ENCODE data around the gene P2RY12.

The P2RY12 gene

DNA sequence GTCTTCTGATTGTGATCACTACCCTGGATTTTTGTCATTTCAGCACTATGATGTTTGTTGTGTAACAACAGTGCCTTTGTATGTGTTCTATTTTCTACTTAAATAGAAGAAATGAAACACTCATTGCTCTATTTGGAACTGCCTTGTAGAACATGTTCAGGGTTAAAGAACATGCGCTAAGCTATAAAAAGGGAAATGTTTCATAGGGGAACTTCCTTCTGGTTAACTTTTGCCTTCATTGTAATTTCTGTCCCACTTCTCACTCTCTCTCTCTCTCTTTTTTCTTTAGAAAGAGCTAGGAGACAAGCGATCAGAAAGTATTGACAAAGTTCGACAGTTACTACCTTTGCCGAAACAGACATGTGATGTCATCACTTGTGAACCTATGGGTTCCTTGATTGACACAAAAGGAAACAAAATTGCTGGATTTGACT, at the start of gene P2RY12:
Gene P2RY12, minus strand, starts transcription at position 13 of the 434 bp plus-strand sequence. CDS start 45,908 bp downstream, outside the sequence.
- peak; percentile 6 for DNase-seq

DNA sequence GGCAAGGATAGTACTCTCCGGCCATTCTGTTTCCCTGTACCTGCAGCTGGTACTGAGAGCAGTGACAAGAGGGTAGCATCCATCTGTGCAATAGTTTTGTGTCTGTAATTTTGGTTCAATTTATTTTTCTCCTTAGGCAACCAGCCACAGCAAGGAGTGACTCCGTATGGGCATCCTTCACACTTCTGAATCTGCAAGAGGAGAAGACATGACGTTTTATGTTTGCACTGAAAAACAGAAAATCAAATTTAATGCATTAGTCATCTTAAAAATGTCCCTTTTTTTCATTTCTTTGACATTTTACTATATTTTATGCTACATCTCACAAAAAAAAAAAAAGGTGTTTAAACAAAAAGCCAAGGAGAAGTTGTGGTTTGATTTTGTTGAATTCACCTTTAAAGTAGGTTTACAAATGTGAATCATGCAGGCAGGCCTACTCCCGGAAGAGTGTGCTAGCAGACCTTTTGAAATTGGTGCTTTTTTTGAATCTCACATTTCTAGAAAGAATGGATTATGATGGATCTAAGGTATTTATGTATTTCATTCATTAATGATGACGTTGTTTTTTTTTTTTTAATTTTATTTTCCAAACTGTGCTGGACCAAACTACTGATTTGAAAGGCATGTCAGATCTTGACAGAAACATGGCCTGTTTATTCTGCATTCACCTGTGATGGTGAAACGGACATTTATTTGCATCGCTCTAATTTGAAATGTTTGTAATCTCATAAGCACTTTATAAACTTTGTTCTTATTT, 48.2 kb upstream of the P2RY12 start:
- no peak for DNase-seq

DNA sequence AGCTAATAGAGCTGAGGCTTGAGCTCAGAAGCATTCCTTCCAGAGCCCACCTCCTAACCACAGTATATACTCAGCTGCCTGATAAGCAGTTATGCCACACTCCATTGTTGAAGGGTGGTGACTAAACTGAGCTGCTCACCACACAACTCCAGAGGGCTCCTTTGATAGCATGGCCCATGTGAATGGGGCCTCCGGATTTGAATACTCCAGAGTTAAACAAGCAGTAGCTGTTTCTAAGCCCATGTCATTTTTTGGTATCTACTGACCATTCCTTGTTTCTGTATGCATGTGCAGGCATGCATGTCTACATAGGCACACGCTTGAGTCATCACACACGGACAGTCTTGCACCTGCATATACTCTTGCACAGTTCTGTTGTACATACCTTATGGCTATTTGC, 47.4 kb upstream of the P2RY12 start:
- DNase-seq, result peak; percentile 93

DNA sequence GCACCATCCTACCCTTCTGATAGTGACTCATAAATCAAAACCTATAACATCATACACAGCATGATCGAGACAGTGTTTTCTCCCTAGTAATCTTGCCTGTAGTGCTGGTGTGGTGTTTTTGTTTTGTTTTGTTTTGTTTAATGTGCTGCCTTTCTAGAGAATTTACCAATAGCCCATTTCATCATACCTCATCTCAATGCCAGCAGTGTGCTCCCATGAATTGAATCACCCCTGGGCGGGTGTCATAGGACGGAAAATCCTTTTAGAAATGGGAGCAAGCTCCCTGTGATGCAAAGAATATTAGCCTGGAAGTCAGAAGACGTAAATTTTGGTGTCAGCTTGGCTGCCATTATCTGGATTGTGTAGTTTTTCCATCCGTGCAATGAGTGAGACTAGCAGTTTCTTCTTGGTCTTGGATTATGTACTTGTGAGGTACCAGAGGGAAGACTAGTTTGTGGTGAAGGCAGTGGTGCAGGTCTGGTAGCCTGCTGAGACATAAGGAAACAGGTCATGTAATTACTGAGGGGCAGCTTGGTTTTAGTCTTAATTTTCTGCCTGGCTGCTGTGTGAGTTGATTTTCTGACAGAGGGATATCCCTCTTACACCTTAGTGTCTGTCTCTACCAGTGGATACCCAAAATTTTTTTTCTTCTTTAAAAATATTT, 46.4 kb upstream of the P2RY12 start:
- DNase-seq, result no peak

DNA sequence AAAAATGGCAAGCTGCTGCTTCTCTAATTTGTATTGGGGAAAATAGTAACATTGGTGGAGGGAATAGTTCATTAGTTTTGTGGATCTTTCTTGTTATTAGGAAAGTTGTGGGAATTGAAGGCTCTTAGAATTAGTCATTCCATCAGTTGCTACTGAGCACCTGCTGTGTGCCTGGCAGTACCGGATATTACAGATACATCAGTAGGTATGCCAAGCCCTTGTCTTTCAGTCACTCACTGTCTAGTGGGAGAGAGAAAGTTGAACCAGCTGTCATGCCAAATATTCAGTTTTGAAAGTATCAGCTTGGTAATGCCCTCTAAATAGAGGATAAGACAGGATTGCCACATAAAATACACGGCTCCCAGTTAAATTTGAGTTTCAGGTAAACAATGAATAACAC, 43.8 kb upstream of the P2RY12 start:
- no peak for DNase-seq

DNA sequence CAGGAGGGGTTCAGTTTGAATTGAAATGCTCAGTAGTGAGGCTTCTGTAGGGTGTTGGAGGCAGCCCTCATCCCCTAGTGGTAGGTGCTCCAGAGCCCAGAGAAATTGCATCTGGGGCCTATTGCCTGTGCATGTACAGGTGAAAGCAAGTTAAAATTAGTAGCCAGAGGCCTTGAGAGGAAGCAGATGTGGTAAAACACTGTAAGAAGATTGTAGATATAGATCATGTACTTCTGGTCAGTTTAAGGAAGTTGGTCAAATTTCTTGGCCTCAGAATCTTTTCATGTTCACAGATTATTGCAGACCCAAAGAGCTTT, 41.7 kb upstream of the P2RY12 start:
- DNase-seq, result peak; percentile 49

DNA sequence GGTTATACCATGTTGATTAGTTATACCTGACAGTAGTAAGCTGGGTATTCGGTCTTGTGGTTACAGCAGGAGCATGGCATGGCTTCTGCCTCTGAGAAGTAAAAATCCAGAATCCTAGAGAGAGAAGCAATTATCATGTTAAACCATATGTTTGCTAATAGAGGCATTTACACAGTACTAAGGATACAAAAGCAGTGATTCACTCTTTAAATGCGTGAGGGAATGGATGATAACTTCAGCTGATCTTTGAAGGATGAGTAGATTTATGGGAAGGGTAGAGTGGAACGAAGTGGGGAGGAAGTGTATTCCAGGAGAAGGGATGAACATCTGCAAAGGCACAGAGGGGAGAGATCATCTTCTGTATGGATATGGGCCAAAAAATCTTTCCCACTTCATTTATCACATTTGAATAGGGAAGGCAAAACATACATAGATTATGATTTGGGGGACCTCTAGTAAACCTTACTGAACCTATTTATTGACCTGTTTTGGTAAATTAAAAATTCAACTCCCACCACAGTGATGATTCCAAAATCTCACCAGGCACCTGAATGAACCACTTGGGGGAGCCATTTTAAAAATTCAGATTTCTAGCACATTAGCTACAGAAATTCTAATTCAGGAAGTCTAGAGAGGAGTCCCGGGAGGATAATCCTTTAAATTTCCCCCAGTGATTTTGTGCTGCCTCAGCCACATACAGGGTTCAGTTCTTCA, 41.2 kb upstream of the P2RY12 start:
- DNase-seq, result peak; percentile 26

DNA sequence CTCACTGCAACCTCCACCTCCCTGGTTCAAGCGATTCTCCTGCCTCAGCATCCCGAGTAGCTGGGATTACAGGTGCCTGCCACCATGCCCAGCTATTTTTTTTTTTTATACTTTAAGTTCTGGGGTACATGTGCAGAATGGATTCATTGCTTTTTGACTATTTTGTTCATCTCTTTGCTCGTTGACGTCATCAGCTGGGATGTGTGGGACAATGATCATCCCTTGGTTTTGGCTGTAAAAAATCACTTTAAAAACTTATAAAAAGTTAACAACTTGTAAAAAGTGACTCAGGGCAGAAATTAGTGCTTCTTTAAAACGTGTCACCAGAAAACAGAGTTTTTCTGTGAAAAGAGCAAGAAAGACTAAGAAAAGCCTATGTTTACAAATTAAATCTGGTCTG, 38.5 kb upstream of the P2RY12 start:
- DNase-seq, result no peak

DNA sequence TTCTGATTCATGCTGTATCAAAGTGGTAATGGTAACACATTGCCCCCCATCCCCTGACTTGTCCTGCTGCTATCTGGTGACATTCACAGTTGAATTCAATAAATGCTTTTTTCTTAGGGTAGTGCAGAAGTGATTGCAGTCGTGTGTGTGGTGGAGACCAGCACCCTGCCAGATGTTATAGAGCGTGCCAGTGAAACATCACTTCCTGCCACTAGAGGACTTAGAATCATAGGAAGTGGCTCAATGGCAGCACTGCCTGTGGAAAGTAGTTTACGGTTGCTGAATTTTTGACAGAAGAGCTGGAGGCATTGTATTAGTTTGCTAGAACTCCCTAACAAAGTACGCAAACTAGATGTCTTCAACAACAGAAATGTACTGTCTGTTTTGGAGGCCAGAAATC, 37.4 kb upstream of the P2RY12 start:
- peak; percentile 31 for DNase-seq

DNA sequence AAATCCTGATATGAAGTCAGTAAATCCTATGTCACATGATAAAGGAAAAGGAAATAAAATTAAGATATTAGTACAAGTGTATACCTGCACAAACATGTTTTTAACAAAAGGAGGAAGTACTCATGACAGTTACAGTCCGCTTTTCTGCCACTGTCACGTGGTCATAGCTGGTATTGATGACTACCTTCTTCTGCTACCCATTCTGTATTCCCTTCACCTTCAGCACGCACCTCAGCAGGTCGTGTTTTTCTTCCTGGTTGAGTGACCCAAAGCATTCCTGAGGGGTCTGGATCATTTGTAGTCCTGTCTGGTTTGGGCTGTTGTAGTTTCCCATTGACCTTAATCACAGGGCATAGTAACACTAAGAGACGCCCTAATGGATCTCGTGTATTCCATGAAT, 35.3 kb upstream of the P2RY12 start:
- DNase-seq, result no peak

DNA sequence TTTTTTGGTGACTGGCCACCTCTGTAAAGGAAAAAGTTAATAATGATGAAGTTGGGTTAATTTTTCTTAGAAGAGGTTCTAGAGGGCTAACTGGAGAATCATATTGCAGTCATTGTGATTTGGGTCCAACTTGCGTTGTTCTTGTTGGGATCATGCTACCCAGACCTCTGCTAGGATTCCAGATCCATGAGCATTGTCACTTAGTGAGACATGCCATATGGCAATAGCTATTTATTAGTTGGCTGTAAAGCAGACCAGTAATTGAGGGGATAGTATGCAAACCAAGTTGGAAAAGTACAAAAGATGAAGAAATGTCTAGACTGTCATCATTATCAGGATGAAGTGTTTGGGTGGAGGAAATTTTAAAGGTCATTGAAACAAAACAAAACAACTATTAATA, 30.7 kb upstream of the P2RY12 start:
- no peak for DNase-seq

DNA sequence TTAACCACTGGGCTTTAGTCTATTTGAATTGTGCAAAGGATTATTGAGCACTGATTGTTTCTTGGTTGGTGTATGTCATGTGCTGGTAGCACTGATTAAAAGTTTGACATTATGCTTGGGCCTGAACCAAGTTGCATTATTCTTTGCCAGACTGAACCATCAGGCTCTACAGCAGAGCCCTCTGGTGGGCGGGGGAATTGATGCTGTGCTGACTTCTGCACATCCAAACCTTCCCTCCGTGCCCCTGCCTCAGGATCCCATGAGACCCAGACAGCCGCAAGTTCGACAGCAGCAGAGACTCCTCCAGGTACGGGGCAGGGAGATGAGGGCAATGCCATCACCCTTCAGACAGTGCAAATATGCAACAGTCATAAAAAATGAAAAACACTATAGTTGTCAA, 28.4 kb upstream of the P2RY12 start:
- DNase-seq, result no peak

DNA sequence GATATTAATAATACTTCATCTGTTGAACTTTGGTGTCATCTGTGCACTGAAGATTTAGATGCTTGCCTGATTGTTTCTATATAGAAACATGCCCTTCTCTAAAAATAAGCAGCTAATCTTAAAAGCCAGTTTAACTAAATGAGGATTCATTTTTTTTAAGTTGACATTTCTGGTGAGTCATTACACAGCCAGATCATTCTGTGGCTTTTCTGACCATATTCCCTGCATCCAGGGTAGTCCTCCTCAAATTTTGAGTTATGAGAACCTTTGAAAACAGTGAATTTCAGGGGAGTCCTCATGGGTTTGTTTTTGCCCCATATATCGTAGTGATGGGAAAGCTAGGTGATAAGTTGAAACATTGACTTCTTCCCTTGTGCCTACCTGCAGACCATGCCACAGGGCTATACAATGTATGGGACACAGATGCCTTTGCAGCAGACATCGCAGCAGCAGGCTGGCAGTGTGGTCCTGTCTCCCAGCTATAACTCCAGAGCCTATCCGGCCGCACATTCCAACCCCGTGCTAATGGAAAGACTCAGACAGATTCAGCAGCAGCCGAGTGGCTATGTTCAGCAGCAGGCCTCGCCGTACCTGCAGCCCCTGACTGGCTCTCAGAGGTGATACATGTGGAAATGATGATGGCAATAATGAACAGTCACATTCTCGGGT, 26.5 kb upstream of the P2RY12 start:
- no peak for DNase-seq

DNA sequence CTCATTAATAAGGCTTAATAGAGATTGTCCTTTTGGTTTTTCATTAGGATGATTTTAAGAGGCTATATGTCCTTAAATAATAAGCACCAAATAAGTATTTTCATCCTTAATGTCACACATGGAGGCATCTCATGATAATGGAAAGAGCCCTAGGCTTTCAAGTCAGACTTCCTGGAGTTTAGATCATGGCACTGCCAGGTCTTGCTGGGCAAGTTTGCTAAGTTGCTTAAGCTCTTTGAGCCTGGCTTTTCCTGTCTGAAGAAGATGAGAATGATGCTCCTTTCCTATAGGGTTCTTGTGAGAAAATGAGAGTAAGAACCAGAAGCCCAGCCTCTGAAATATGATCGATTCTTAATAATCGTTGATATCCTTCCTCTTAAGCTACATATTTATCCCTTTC, 23.4 kb upstream of the P2RY12 start:
- no peak for DNase-seq

DNA sequence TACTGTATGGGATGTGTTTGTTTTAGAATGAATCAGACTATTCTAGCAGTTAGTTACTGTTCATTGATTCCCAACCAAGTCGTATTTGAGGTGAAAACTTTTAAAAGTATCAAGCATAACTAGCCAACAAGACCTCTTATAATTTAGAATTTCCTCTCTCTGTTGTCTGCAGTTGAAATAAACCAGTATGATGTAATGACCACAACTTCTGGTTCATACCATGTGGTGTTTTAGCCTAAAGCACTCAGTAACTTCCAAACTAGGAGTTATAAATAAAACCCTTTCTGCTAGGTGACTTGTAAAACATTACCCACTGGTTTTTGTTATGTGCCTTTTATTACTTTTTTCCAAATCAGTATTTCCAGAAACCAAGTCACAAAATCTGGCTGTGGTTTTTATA, 19.8 kb upstream of the P2RY12 start:
- DNase-seq, result peak; percentile 30

DNA sequence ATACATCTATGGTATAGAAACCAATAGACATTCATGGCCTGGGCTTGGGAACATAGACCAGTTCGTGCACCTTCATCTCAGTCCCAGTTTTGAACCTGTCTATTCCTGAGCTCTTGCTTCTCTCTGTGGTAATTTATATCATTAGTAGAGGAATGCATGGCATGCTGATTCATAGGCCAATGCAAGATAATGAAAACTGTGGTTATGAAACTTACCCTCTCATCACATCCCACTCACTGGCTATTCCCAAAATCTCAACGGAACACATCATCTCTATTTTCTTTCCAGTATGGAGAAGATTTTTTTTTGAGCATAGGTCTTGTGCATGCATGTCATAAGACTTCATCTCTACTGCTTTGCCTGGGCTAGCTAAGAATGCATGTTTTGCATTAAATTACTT, 18.7 kb upstream of the P2RY12 start:
- no peak for DNase-seq

DNA sequence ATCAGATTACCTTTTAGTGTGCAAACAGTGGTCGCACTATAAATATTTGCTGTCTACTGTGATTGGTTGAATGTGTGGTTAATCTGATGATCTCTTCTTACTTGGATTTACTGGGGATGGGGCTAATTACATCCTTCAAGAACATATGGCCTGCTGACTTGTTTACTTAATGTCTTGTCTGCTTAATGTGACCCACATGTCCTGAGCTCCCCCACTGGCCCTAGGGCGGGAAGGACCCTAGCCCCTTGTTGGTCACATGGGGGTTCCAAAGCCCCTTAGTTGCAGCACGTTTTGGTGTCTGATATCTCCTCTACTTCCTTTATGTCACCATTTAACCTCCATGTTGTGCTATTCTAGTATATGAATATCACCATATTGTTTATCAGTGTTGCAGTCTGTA, 17.8 kb upstream of the P2RY12 start:
- DNase-seq, result no peak

DNA sequence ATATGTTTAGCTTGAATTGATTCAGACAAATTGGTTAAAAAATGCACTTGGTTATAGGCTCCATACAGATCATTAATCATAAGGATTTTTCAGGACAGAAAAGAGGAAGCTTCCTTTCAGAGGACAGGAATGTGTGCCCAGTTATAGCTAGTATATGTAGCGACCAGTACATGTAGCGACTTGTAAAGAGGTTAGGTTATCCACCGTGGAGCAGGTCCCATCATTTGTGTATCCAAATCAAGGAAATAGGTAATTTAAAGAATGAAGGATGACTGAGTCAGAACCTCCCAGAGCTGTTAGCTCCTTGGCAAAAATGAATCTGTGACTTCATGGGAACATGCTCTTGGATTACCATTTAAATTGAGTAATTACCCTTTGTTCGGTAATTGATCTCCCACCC, 15.8 kb upstream of the P2RY12 start:
- DNase-seq, result no peak

DNA sequence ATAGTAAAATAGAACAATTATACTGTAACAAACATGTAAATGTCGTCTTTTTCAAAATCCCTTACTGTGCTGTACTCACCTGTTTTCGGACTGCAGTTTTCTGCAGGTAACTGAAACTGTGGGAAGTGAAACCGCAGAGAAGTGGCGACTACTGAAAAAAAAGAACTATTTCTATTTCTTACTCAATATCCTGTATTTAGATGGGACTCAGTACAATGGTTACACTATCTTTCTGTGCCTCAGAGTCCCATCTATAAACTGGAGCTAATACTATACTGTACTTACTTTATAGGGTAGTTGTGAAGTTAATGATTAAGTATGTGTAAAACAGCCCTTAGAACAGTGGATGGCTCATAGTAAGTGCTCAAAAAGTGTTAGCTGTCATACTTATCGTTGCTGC, 14.3 kb upstream of the P2RY12 start:
- no peak for DNase-seq

DNA sequence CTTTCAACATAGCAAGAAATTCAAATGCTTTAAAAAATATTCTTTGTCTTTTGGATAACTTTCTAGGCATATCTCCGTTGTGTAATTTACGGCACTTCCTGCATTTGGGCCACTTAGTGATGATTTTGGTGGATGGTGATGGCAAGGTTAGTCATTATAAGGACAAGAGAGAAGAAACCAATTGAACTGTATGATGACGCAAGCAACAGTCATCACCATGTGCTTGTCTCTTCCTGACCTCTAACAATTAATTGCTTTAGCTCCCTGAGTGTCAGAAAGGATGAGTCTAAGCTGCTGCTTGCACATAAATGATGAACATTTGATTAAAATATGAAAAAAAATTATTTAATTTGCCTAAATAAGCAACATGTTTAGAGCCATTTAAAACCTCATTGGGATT, 11.3 kb upstream of the P2RY12 start:
- no peak for DNase-seq

DNA sequence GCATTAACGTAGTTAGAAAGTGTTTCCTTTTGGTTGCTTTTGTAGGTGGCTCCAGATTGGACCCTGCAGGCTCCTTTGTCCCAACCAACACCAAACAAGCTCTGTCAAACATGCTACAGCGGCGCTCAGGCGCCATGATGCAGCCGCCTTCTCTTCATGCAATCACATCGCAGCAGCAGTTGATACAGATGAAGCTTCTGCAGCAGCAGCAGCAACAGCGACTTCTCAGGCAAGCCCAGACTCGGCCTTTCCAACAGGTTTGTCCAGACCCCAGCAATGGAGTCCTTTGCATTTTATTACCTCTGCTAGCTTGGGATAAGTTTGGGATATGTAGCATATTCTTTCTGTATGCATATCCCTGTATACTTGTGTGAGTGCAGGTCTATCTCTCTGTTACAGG, 10.1 kb upstream of the P2RY12 start:
- no peak for DNase-seq

DNA sequence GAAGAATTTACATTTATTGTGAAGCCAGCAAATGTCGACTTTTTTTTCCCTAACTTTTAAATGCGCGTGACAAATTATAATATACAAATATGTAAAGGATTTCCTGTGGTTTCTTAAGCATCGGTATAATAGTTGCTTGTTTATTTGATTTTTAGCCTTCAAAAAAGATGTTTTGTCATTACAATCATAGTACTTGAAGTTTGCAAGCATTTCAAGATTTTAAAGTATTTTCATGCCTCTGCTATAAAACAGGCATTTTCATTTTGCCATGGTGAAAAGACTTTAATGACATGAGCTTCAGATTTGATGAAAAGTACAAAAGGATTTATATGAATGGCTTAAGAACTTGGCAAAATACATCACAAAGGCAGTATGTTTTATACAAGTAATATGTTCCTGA, 9.4 kb upstream of the P2RY12 start:
- no peak for DNase-seq

DNA sequence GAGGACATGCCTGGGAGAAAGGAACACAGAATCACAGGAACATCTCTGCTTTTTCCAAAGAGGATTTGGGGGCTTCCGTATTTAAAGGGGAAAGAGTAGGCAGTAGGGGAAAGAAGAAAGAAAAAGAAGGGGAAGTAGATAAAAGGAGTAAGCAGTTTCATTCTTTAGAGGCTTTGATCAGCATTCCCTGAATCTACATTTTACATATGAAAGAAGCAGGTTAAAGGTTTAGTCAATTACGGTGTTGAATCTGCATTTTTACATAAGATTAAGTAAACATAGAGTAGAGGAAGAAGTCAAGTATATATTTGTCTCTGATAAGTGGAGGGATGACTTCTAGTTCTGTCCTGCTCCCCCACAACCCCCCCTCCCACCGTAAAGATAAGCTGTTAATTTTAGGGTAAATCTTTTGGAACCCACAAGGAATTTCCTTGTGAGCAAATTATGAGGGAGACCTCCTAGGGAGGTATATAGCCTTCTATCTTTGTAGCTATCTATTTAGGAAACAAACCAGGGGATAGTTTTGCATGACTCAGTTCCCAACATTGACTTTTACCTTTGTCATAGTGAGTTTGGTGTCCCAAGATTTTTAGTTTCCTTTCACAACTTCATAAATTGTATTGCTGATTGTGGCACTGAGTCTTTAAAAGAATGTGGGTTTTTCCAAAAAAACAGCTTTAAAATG, 8.7 kb upstream of the P2RY12 start:
- no peak for DNase-seq

All from hematopoietic multipotent progenitor cell treated with erythropoietin and hydrocortisone succinate and interleukin-3 and kit ligand, for 6 days (in vitro differentiated cells).